ENCODE measurements around the gene FOXI1.

The FOXI1 gene

DNA sequence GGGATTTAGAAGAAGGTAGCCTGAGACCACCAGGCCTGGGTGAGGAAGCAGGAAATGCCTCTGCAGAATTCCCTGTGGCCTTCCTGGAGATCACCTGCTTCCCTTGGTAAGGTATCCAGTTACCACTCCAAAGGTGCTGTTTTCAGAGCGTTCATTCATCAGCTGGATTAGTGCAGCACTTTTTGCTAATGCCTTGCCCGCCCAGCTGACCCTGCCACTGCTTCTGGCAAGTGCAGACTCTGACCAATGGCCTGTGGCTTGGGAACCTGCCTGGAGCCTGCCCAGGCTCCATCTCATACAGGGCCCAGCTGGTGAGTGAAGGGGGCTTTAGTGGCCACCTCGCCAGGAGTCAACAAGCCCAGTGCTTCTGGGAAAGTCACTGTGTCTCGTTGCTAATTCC, 48.6 kb downstream of the FOXI1 start:
- DNase-seq, result no peak

- DNase-seq, result no peak
These were observed 49.0 kb downstream of the FOXI1 start for GRCh38 chr5:170154744-170155143.

- DNase-seq, result no peak
These were observed 50.1 kb downstream of the FOXI1 start for GRCh38 chr5:170155771-170156170.

- DNase-seq, result no peak
These were observed 53.5 kb downstream of the FOXI1 start for GRCh38 chr5:170159101-170159698.

Data from stimulated activated CD4-positive, alpha-beta T cell treated with anti-CD3 and anti-CD28 coated beads, Interleukin-4, amount 100 ng/mL, for 1 hour (primary cell).